ENCODE data around the gene GPC6.

GPC6 gene

DNA sequence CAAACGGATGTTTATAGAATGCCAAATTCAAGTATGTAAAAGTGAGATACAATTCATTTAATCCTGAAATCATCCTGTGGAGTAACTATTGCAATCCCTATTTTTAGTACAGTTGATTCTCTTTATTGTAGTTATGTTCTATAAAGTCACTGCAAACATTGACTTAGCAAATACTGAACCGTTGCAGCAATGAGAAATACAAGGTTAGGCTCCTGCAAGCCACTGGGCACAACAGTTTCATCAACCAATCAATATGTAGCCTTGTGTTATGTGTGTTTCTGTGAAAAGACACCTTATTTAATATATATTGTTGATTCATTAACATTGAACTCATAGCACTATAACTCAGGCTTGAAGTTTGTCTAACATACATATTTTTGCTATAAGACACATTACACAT is 1078.4 kb downstream of the GPC6 start:
- Histone ChIP-seq H3K79me1 (replicated peaks; ENCODE audit: low read length, poor library complexity, severe bottlenecking) (no peaks in the 10 kb centered on the region), H2BK12ac (ENCODE audit: low read length in 2 of 2) (no peak overlapping the region), H3K4me2 (ENCODE audit: low read length, poor library complexity, severe bottlenecking) (no peak overlapping the region), H2BK120ac (ENCODE audit: low read depth, low read length) (no peak overlapping the region), H3K14ac (ENCODE audit: low read length in 2 of 2) (no peak overlapping the region), H3K9ac (ENCODE audit: low read length) (peak overlapping the region; percentile 30), H3K4ac (ENCODE audit: low read depth in 1 of 2, low read length in 2 of 2) (no peak overlapping the region), H3K36me3 (ENCODE audit: control insufficient read depth in 1 of 2, insufficient read depth in 2 of 2, low read depth in 1 of 2, low read length in 2 of 2) (no peaks in the 10 kb centered on the region), H4K8ac (ENCODE audit: low read length) (no peak overlapping the region), H3K18ac (ENCODE audit: low read depth in 1 of 2, low read length in 2 of 2) (no peak overlapping the region), H3K9me3 (ENCODE audit: control insufficient read depth, low read length) (no peaks in the 10 kb centered on the region), H3K27me3 (ENCODE audit: control insufficient read depth in 1 of 2, insufficient read depth in 1 of 2, low read length in 2 of 2) (no peaks in the 10 kb centered on the region), H3K4me1 (ENCODE audit: control insufficient read depth, insufficient read depth, low read depth, low read length) (peaks cover 2% of the 10 kb centered on the region), H3K27ac (ENCODE audit: low read length, poor library complexity, severe bottlenecking) (no peak overlapping the region), H2AK5ac (ENCODE audit: low read length, severe bottlenecking) (no peak overlapping the region), H2BK5ac (ENCODE audit: low read depth, low read length, poor library complexity, severe bottlenecking) (no peak overlapping the region), H4K91ac (ENCODE audit: low read length) (no peak overlapping the region), H3K23ac (ENCODE audit: low read length in 2 of 2) (no peak overlapping the region), H3K4me3 (ENCODE audit: insufficient read depth in 1 of 2, low read depth in 1 of 2, low read length in 2 of 2) (no peak overlapping the region), H2AFZ (ENCODE audit: low read depth, low read length) (no peak overlapping the region), H2BK15ac (ENCODE audit: low read depth, poor library complexity, severe bottlenecking) (no peak overlapping the region)
- no peak for DNase-seq
- WGBS, result no CpG with 5 or more reads among the region's 2 CpGs

DNA sequence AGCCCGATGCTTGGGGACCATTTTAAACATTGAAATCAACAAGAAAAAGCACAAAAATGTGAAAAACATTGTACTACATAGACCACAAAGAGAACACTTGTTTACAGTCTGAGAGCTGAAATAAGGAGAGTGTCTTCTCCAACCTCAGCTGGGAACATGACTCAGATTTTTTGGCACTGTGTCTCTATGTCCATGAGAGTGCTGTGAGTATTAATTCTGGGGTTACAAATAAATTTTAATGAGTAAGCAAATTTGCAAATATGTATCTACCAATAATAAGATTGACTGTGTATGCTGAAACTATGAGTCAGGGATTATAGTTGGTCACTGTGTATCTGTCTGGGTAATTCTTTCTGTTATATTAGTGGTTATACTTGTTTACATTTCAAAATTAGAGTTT is 1078.9 kb downstream of the GPC6 start:
- Histone ChIP-seq H3K4ac (ENCODE audit: low read depth in 1 of 2, low read length in 2 of 2) (no peak overlapping the region), H3K4me2 (ENCODE audit: low read length, poor library complexity, severe bottlenecking) (no peak overlapping the region), H2BK120ac (ENCODE audit: low read depth, low read length) (no peak overlapping the region), H2AFZ (ENCODE audit: low read depth, low read length) (no peak overlapping the region), H3K14ac (ENCODE audit: low read length in 2 of 2) (no peak overlapping the region), H2BK15ac (ENCODE audit: low read depth, poor library complexity, severe bottlenecking) (no peak overlapping the region), H3K23ac (ENCODE audit: low read length in 2 of 2) (no peak overlapping the region), H3K4me1 (ENCODE audit: control insufficient read depth, insufficient read depth, low read depth, low read length) (peaks cover 2% of the 10 kb centered on the region), H3K36me3 (ENCODE audit: control insufficient read depth in 1 of 2, insufficient read depth in 2 of 2, low read depth in 1 of 2, low read length in 2 of 2) (no peaks in the 10 kb centered on the region), H2BK5ac (ENCODE audit: low read depth, low read length, poor library complexity, severe bottlenecking) (no peak overlapping the region), H3K4me3 (ENCODE audit: insufficient read depth in 1 of 2, low read depth in 1 of 2, low read length in 2 of 2) (peak overlapping the region in 1 of 2 experiments; percentile 7), H4K8ac (ENCODE audit: low read length) (no peak overlapping the region), H4K91ac (ENCODE audit: low read length) (no peak overlapping the region), H3K79me1 (replicated peaks; ENCODE audit: low read length, poor library complexity, severe bottlenecking) (no peaks in the 10 kb centered on the region), H3K27me3 (ENCODE audit: control insufficient read depth in 1 of 2, insufficient read depth in 1 of 2, low read length in 2 of 2) (no peaks in the 10 kb centered on the region), H3K9ac (ENCODE audit: low read length) (peak overlapping the region; percentile 36), H3K9me3 (ENCODE audit: control insufficient read depth, low read length) (no peaks in the 10 kb centered on the region), H3K18ac (ENCODE audit: low read depth in 1 of 2, low read length in 2 of 2) (no peak overlapping the region), H3K27ac (ENCODE audit: low read length, poor library complexity, severe bottlenecking) (no peak overlapping the region), H2AK5ac (ENCODE audit: low read length, severe bottlenecking) (no peak overlapping the region), H2BK12ac (ENCODE audit: low read length in 2 of 2) (no peak overlapping the region)
- WGBS, result no CpG with 5 or more reads among the region's 1 CpG
- DNase-seq, result peak; percentile 82

DNA sequence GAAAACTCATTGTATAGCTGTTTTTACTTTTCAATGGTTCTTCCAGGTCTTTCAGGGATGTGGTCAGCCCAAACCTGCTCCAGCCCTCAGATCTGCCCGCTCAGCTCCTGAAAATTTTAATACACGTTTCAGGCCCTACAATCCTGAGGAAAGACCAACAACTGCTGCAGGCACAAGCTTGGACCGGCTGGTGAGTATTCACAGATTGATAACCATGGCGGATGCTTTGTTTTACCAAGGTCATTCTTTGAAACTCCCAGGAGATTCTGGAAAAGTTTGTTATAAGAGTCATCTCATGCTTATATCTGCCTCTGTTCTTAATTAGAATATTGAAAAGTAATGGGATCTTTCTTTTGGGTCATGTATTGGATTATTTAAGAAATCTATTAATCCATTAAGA is 1079.3 kb downstream of the GPC6 start:
- Histone ChIP-seq H3K14ac (ENCODE audit: low read length in 2 of 2) (no peak overlapping the region), H3K4me2 (ENCODE audit: low read length, poor library complexity, severe bottlenecking) (no peak overlapping the region), H2BK15ac (ENCODE audit: low read depth, poor library complexity, severe bottlenecking) (no peak overlapping the region), H3K27me3 (ENCODE audit: control insufficient read depth in 1 of 2, insufficient read depth in 1 of 2, low read length in 2 of 2) (no peaks in the 10 kb centered on the region), H3K9ac (ENCODE audit: low read length) (peak overlapping the region; percentile 36), H3K18ac (ENCODE audit: low read depth in 1 of 2, low read length in 2 of 2) (peak overlapping the region; percentile 34 to 40), H3K9me3 (ENCODE audit: control insufficient read depth, low read length) (no peaks in the 10 kb centered on the region), H3K23ac (ENCODE audit: low read length in 2 of 2) (no peak overlapping the region), H3K79me1 (replicated peaks; ENCODE audit: low read length, poor library complexity, severe bottlenecking) (no peaks in the 10 kb centered on the region), H3K36me3 (ENCODE audit: control insufficient read depth in 1 of 2, insufficient read depth in 2 of 2, low read depth in 1 of 2, low read length in 2 of 2) (no peaks in the 10 kb centered on the region), H4K8ac (ENCODE audit: low read length) (no peak overlapping the region), H2BK5ac (ENCODE audit: low read depth, low read length, poor library complexity, severe bottlenecking) (no peak overlapping the region), H3K4me3 (ENCODE audit: insufficient read depth in 1 of 2, low read depth in 1 of 2, low read length in 2 of 2) (peak overlapping the region in 1 of 2 experiments; percentile 7), H4K91ac (ENCODE audit: low read length) (peak overlapping the region; percentile 19), H2AFZ (ENCODE audit: low read depth, low read length) (no peak overlapping the region), H2BK12ac (ENCODE audit: low read length in 2 of 2) (peak overlapping the region in 1 of 2 experiments; percentile 78), H3K4me1 (ENCODE audit: control insufficient read depth, insufficient read depth, low read depth, low read length) (peaks cover 2% of the 10 kb centered on the region), H2AK5ac (ENCODE audit: low read length, severe bottlenecking) (no peak overlapping the region), H2BK120ac (ENCODE audit: low read depth, low read length) (no peak overlapping the region), H3K4ac (ENCODE audit: low read depth in 1 of 2, low read length in 2 of 2) (peak overlapping the region in 1 of 2 experiments; percentile 84), H3K27ac (ENCODE audit: low read length, poor library complexity, severe bottlenecking) (no peak overlapping the region)
- WGBS, result 61% methylated on average over 3 of the region's 4 CpGs
- DNase-seq, result peak; percentile 30

DNA sequence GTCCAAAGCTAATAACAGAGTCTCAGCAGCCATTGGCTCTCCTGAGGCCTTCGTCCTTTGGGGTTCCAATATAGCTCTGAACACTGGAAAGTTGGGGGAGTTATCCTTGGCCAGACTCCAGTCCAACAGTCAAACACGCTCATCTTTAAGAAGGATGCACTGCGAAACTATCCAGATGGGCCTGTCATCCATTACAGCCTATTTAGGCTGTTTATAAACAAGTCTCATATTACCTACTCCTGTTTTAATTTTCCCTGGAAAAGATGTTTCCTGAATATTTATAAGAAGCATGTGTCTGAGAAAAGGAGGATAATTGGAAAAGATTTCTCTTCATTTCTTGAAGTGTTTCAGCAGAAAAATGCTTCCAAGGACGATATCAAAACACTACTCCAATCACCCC is 1082.2 kb downstream of the GPC6 start:
- no peak overlapping the region for H2AFZ ChIP-seq (ENCODE audit: low read depth, low read length)
- no peak overlapping the region for H3K4me3 ChIP-seq (ENCODE audit: insufficient read depth in 1 of 2, low read depth in 1 of 2, low read length in 2 of 2)
- no peak overlapping the region for H3K4me2 ChIP-seq (ENCODE audit: low read length, poor library complexity, severe bottlenecking)
- no peak overlapping the region for H2BK15ac ChIP-seq (ENCODE audit: low read depth, poor library complexity, severe bottlenecking)
- no peak overlapping the region for H2AK5ac ChIP-seq (ENCODE audit: low read length, severe bottlenecking)
- H3K9ac ChIP-seq (ENCODE audit: low read length), result no peak overlapping the region
- H3K18ac ChIP-seq (ENCODE audit: low read depth in 1 of 2, low read length in 2 of 2), result no peak overlapping the region
- no peaks in the 10 kb centered on the region for H3K9me3 ChIP-seq (ENCODE audit: control insufficient read depth, low read length)
- no peak overlapping the region for H3K23ac ChIP-seq (ENCODE audit: low read length in 2 of 2)
- H3K14ac ChIP-seq (ENCODE audit: low read length in 2 of 2), result no peak overlapping the region
- no peaks in the 10 kb centered on the region for H3K36me3 ChIP-seq (ENCODE audit: control insufficient read depth in 1 of 2, insufficient read depth in 2 of 2, low read depth in 1 of 2, low read length in 2 of 2)
- no peaks in the 10 kb centered on the region for H3K79me1 ChIP-seq (replicated peaks; ENCODE audit: low read length, poor library complexity, severe bottlenecking)
- no peak overlapping the region for H3K4ac ChIP-seq (ENCODE audit: low read depth in 1 of 2, low read length in 2 of 2)
- no peak overlapping the region for H3K27ac ChIP-seq (ENCODE audit: low read length, poor library complexity, severe bottlenecking)
- no peaks in the 10 kb centered on the region for H3K27me3 ChIP-seq (ENCODE audit: control insufficient read depth in 1 of 2, insufficient read depth in 1 of 2, low read length in 2 of 2)
- no peak overlapping the region for H2BK12ac ChIP-seq (ENCODE audit: low read length in 2 of 2)
- no peak overlapping the region for H2BK5ac ChIP-seq (ENCODE audit: low read depth, low read length, poor library complexity, severe bottlenecking)
- 57% methylated on average over 3 of the region's 4 CpGs for WGBS
- H3K4me1 ChIP-seq (ENCODE audit: control insufficient read depth, insufficient read depth, low read depth, low read length), result peaks cover 2% of the 10 kb centered on the region
- peak; percentile 42 for DNase-seq
- H2BK120ac ChIP-seq (ENCODE audit: low read depth, low read length), result no peak overlapping the region
- H4K8ac ChIP-seq (ENCODE audit: low read length), result no peak overlapping the region
- no peak overlapping the region for H4K91ac ChIP-seq (ENCODE audit: low read length)

Measured in mesenchymal stem cell (in vitro differentiated cells and primary cell).